Mucosa of descending colon (tissue), 3 donors: ENCODE measurements around the gene HBB. TPM values are rescaled to one million over a fixed set of nuclear protein-coding genes. Genes with fewer than 3 reads are reported as not detected.
"Not testable (repeated sequence)": the region's sequence is repeated elsewhere in the genome, so short reads cannot be mapped to it uniquely, and the experiment has no call there.

Experiments
- ATAC-seq: fragments of 200-7000 bp; cut with Tn5 transposase; one replicate; pipeline ENCODE4 v1.9.1; 2020; ENCODE audit warnings: mild to moderate bottlenecking, moderate library complexity
- DNase-seq, 3 donors: peaks; one replicate each; pipeline ENCODE4 v3.0.0-alpha.2; 2020
- H3K36me3 ChIP-seq: fragments of 200-600 bp; one replicate; pipeline ENCODE4 v1.8.0; 2021; ENCODE audit warnings: low read depth, mild to moderate bottlenecking
- H3K4me1 ChIP-seq: fragments of 200-600 bp; one replicate; pipeline ENCODE4 v1.8.0; 2021; ENCODE audit warnings: low read depth, mild to moderate bottlenecking
- H3K4me3 ChIP-seq: fragments of 200-600 bp; one replicate; pipeline ENCODE4 v1.8.0; 2021; ENCODE audit warnings: mild to moderate bottlenecking
- H3K9me3 ChIP-seq: fragments of 200-600 bp; one replicate; pipeline ENCODE4 v1.8.0; 2021; ENCODE audit warnings: mild to moderate bottlenecking
- CTCF ChIP-seq: fragments of 200-600 bp; IDR thresholded peaks from one replicate; pipeline ENCODE4 v1.8.0; 2022; ENCODE audit warnings: antibody characterized with exemption, mild to moderate bottlenecking
- intact Hi-C, 2 donors: fragments of 100-400 bp; cut with DNase I in 1 of 2; cut with micrococcal nuclease in 1 of 2; formaldehyde crosslinking; loops; one replicate each; pipeline versions ENCODE4 v1.11.0 to v1.11.1; 2022; cut with DNase I, micrococcal nuclease
- total RNA-seq, 3 donors: library from RNA; stranded (reverse); fragmentation: NEBNext Ultra II Directional in 2 of 3; extraction: Animal tissue kit (Norgen Biotek cat#: 25700) in 2 of 3; gene quantifications; one replicate each; pipeline versions ENCODE4 v1.2.1 to v1.2.4, GENCODE V29; 2021 to 2023
- donor health status: DM: no; HTN: no; CAD: no; lungs with moderate emphysema.
- donor health status: DM: no; HTN: no; CAD: no.
- donor health status: DM: no; HTN: yes; CAD: no.

Gene HBB
- total RNA-seq, 3 donors from 2014 or later: 2.5 to 11.1 (median 3.3) TPM

GRCh38 chr11:5252919-5253265 is 26.0 kb upstream of the HBB start:
- Histone ChIP-seq H3K4me1 (no peaks in the 10 kb centered on the region), H3K36me3 (no peaks in the 10 kb centered on the region), H3K9me3 (no peaks in the 10 kb centered on the region), H3K4me3 (no peak overlapping the region)
- DNase-seq: no peak
- TF ChIP-seq CTCF: no peak
- no peak for ATAC-seq
- intact Hi-C loops: no loop called here

GRCh38 chr11:5252192-5252918 is 25.5 kb upstream of the HBB start:
- Histone ChIP-seq H3K36me3 (no peaks in the 10 kb centered on the region), H3K9me3 (no peaks in the 10 kb centered on the region), H3K4me1 (no peaks in the 10 kb centered on the region), H3K4me3 (no peak overlapping the region)
- ATAC-seq (no peak), DNase-seq (no peak)
- no peak for TF ChIP-seq CTCF
- intact Hi-C loops: no loop called here

- intact Hi-C loops: no loop called here
- no peaks in the 10 kb centered on the region for H3K36me3 ChIP-seq
- no peaks in the 10 kb centered on the region for H3K9me3 ChIP-seq
- ATAC-seq (no peak), DNase-seq (no peak)
- no peak for TF ChIP-seq CTCF
- no peaks in the 10 kb centered on the region for H3K4me1 ChIP-seq
- H3K4me3 ChIP-seq: no peak overlapping the region
Measured at GRCh38 chr11:5251746-5252145, 24.9 kb upstream of the HBB start.

GRCh38 chr11:5250543-5251204 is 23.8 kb upstream of the HBB start:
- H3K36me3 ChIP-seq: no peaks in the 10 kb centered on the region
- no peak for TF ChIP-seq CTCF
- no peak for DNase-seq
- H3K4me3 ChIP-seq: no peak overlapping the region
- H3K9me3 ChIP-seq: no peaks in the 10 kb centered on the region
- intact Hi-C loops: no loop called here
- ATAC-seq: no peak
- H3K4me1 ChIP-seq: no peaks in the 10 kb centered on the region

GRCh38 chr11:5249807-5250396 is 23.0 kb upstream of the HBB start, which contains the start of gene HBG1:
HBG1 (minus strand) TSS chr11:5249857; CDS start chr11:5249804, 53 bp downstream.
- intact Hi-C loops, DNase-seq, H3K9me3 ChIP-seq, ATAC-seq, H3K4me3 ChIP-seq, H3K36me3 ChIP-seq, H3K4me1 ChIP-seq: not testable (repeated sequence)

GRCh38 chr11:5248498-5248897 is 21.6 kb upstream of the HBB start:
- H3K36me3 ChIP-seq, ATAC-seq, H3K9me3 ChIP-seq, intact Hi-C loops, DNase-seq, H3K4me1 ChIP-seq, H3K4me3 ChIP-seq: not testable (repeated sequence)
